ENCODE results near the gene ITIH3.

- no peak for TF ChIP-seq CTCF (IDR thresholded peaks at IDR 0.05)
- TF ChIP-seq POLR2A (IDR thresholded peaks at IDR 0.05): no peak
These were observed 8.0 kb upstream of the ITIH3 start for GRCh38 chr3:52786330-52787215.

Data from uterus (tissue), 2 donors.